Mesendoderm (in vitro differentiated cells): ENCODE data around the gene LHX1. TPM values are rescaled to one million over a fixed set of nuclear protein-coding genes. Genes with fewer than 3 reads are reported as not detected.
A peak's percentile ranks its signal among the peaks of the same experiment; 100 is the strongest.

Experiments used
- DNase-seq: peaks from one replicate; pipeline ENCODE4 v3.0.0; 2013
- H2AK5ac ChIP-seq: 2 replicates; pipeline ENCODE4 v1.6.1; 2013; ENCODE audit warnings: low read length, inconsistent platforms
- H2BK120ac ChIP-seq: 2 replicates; pipeline ENCODE4 v1.6.1; 2013; ENCODE audit warnings: low read depth, mild to moderate bottlenecking, low read length, moderate library complexity, mixed read lengths
- H2BK15ac ChIP-seq: replicated peaks from 2 replicates; pipeline ENCODE4 v1.6.1; 2013; ENCODE audit warnings: low read depth, mild to moderate bottlenecking, moderate library complexity
- H2BK5ac ChIP-seq: 2 replicates; pipeline ENCODE4 v1.6.1; 2013; ENCODE audit warnings: low read length, inconsistent platforms
- H3K18ac ChIP-seq: 2 replicates; pipeline ENCODE4 v1.6.1; 2013; ENCODE audit warnings: mild to moderate bottlenecking, low read length, mixed read lengths
- H3K23ac ChIP-seq: one replicate; pipeline ENCODE4 v1.6.1; 2013; ENCODE audit warnings: low read length
- H3K27ac ChIP-seq: 2 replicates; pipeline ENCODE4 v1.5.1; 2013; ENCODE audit warnings: low read depth, mild to moderate bottlenecking, inconsistent platforms, low read length, moderate library complexity
- H3K27me3 ChIP-seq: 2 replicates; pipeline ENCODE4 v1.6.1; 2013; ENCODE audit warnings: low read length, control low read depth, mild to moderate bottlenecking, inconsistent platforms; ENCODE audit not compliant: insufficient read depth, poor library complexity
- H3K36me3 ChIP-seq: 2 replicates; pipeline ENCODE4 v1.6.1; 2013; ENCODE audit warnings: low read length, inconsistent platforms; ENCODE audit not compliant: control insufficient read depth, insufficient read depth
- H3K4ac ChIP-seq: one replicate; pipeline ENCODE4 v1.6.1; 2013; ENCODE audit warnings: low read depth, mild to moderate bottlenecking, low read length, moderate library complexity
- H3K4me1 ChIP-seq: 2 replicates; pipeline ENCODE4 v1.6.1; 2013; ENCODE audit warnings: low read depth, low read length, inconsistent platforms; ENCODE audit not compliant: control insufficient read depth
- H3K4me2 ChIP-seq: 2 replicates; pipeline ENCODE4 v1.6.1; 2013; ENCODE audit warnings: low read length
- H3K4me3 ChIP-seq: 2 replicates; pipeline ENCODE4 v1.5.1; 2013; ENCODE audit warnings: mild to moderate bottlenecking, low read length
- H3K56ac ChIP-seq: one replicate; pipeline ENCODE4 v1.6.1; 2013; ENCODE audit warnings: low read length
- H3K79me1 ChIP-seq: 2 replicates; pipeline ENCODE4 v1.6.1; 2013; ENCODE audit warnings: low read length, inconsistent platforms
- H3K79me2 ChIP-seq: 2 replicates; pipeline ENCODE4 v1.6.1; 2013; ENCODE audit warnings: mild to moderate bottlenecking, low read length; ENCODE audit not compliant: control insufficient read depth, insufficient read depth
- H3K9ac ChIP-seq: 2 replicates; pipeline ENCODE4 v1.6.1; 2013; ENCODE audit warnings: low read length, inconsistent platforms
- H4K5ac ChIP-seq: one replicate; pipeline ENCODE4 v1.6.1; 2013; ENCODE audit warnings: low read length
- H4K8ac ChIP-seq: one replicate; pipeline ENCODE4 v1.6.1; 2013; ENCODE audit warnings: low read depth, mild to moderate bottlenecking, control low read depth, low read length, moderate library complexity
- WGBS: extraction: QIAGEN DNeasy Blood & Tissue Kit; methylation state at CpG from one replicate; pipeline ENCODE4 v1.1.7; 2013; ENCODE audit warnings: low lambda C conversion rate, missing lambda C conversion rate; ENCODE audit not compliant: insufficient coverage; ENCODE audit errors: extremely low coverage; 5-methylcytosine and 5-hydroxymethylcytosine counted together
- polyA plus RNA-seq, 2 experiments: library from polyadenylated mRNA; stranded (reverse); fragments of 200-250 nt; gene quantifications; one replicate each; pipeline ENCODE4 v1.2.3, GENCODE V29; 2013

Gene LHX1
- polyA plus RNA-seq (2013, experiment 1 of 2), result 20.5 TPM
- polyA plus RNA-seq (2013, experiment 2 of 2), result 18.4 TPM

DNA sequence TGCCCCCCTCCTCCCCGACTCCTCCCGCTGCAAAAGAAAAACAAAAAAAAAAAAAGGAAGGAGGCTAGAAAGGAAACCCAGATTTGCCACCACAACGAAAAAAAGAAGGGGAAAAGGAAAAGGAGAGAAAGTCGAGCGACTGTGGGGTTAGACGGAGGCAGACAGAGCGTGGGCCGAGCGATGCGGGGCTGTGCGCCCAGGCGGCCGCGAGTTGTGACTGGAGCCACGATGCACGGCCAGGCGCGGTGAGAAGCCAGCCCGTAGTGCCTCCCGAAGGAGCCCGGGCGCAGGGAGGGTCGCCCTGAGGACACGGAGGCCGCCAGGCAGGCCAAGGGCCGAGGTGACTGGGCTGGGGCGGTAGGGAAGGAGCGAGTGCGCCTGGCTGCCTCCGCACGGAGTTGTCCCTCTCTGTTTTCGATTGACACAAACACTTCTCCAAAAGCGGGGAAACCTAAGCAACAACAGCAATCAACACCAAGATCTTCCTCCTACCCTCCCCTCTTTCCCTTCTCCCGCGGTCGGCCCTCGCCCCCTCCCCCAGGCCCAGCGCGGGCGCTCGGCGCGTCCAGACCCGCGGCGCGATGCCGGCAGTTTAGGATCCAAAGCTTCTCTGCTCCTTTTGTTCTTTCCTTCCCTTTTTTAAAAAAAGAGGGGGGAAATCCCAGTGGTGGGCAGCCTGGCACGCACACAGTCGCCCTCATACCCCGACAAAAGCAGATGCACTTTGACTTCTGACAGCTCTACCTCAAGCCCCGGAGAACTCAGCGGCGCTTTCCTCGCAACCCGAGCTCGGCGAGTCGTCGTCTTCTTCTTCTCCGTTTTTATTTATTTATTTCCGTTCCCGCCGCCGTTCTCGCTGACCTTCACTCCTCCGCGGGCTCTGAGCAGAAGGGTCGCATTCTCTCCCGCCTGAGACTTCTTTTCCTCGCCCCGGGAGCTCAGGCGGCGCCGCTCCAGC is at the start of gene LHX1:
Gene LHX1, plus strand, starts transcription at position 475 of the 958 bp plus-strand sequence. CDS start 723 bp downstream, outside the sequence.
- Histone ChIP-seq H2BK15ac (no peak within 1 kb of the TSS), H3K23ac (peak within 1 kb of the TSS; percentile 95), H4K8ac (no peak within 1 kb of the TSS), H3K18ac (peak within 1 kb of the TSS; percentile 77), H3K4me1 (peaks cover 11% of the 10 kb centered on the region), H3K4me2 (peak within 1 kb of the TSS; percentile 89), H3K27me3 (peaks cover 40% of the 10 kb centered on the region), H2BK120ac (no peak within 1 kb of the TSS), H2AK5ac (peak within 1 kb of the TSS; percentile 27), H2BK5ac (peak within 1 kb of the TSS; percentile 96), H4K5ac (no peak within 1 kb of the TSS), H3K9ac (peak within 1 kb of the TSS; percentile 99), H3K27ac (peak within 1 kb of the TSS; percentile 83), H3K4me3 (peak within 1 kb of the TSS; percentile 84), H3K79me2 (peaks cover 88% of the 10 kb centered on the region), H3K56ac (peak within 1 kb of the TSS; percentile 98), H3K4ac (peak within 1 kb of the TSS; percentile 20), H3K36me3 (peaks cover 25% of the 10 kb centered on the region), H3K79me1 (peaks cover 15% of the 10 kb centered on the region)
- no peak for DNase-seq
- WGBS, result no CpG with 5 or more reads among the region's 75 CpGs

GRCh38 chr17:36888236-36888951 is 48.9 kb upstream of the LHX1 start:
- Histone ChIP-seq H3K4me1 (peaks cover 10% of the 10 kb centered on the region), H3K79me1 (no peaks in the 10 kb centered on the region), H3K27ac (no peak overlapping the region), H3K23ac (no peak overlapping the region), H3K79me2 (no peaks in the 10 kb centered on the region), H2AK5ac (peak overlapping the region; percentile 19), H3K36me3 (no peaks in the 10 kb centered on the region), H3K56ac (peak overlapping the region; percentile 65), H3K9ac (no peak overlapping the region), H4K8ac (no peak overlapping the region), H2BK120ac (no peak overlapping the region), H2BK15ac (no peak overlapping the region), H2BK5ac (no peak overlapping the region), H3K18ac (no peak overlapping the region), H3K27me3 (no peaks in the 10 kb centered on the region), H3K4me3 (no peak overlapping the region), H3K4me2 (no peak overlapping the region), H3K4ac (no peak overlapping the region), H4K5ac (no peak overlapping the region)
- WGBS, result no CpG with 5 or more reads among the region's 8 CpGs
- no peak for DNase-seq

- Histone ChIP-seq H3K79me2 (no peaks in the 10 kb centered on the region), H3K56ac (no peak overlapping the region), H3K4me2 (no peak overlapping the region), H3K27me3 (no peaks in the 10 kb centered on the region), H3K4me1 (peaks cover 6% of the 10 kb centered on the region), H4K5ac (no peak overlapping the region), H2BK15ac (no peak overlapping the region), H3K79me1 (no peaks in the 10 kb centered on the region), H3K23ac (no peak overlapping the region), H2AK5ac (no peak overlapping the region), H2BK5ac (no peak overlapping the region), H3K18ac (no peak overlapping the region), H3K36me3 (no peaks in the 10 kb centered on the region), H3K4me3 (no peak overlapping the region), H2BK120ac (no peak overlapping the region), H3K9ac (no peak overlapping the region), H3K4ac (no peak overlapping the region), H3K27ac (no peak overlapping the region), H4K8ac (no peak overlapping the region)
- no CpG with 5 or more reads among the region's 8 CpGs for WGBS
- no peak for DNase-seq
Measured at GRCh38 chr17:36889770-36890349, 47.4 kb upstream of the LHX1 start.

GRCh38 chr17:36890398-36891168 is 46.7 kb upstream of the LHX1 start:
- no peaks in the 10 kb centered on the region for H3K79me2 ChIP-seq
- no peak overlapping the region for H3K4ac ChIP-seq
- H3K4me1 ChIP-seq, result peaks cover 4% of the 10 kb centered on the region
- no peak overlapping the region for H3K27ac ChIP-seq
- no peak overlapping the region for H4K5ac ChIP-seq
- no peak for DNase-seq
- H4K8ac ChIP-seq, result no peak overlapping the region
- H2AK5ac ChIP-seq, result no peak overlapping the region
- H3K9ac ChIP-seq, result no peak overlapping the region
- H2BK5ac ChIP-seq, result no peak overlapping the region
- no peaks in the 10 kb centered on the region for H3K36me3 ChIP-seq
- no peaks in the 10 kb centered on the region for H3K27me3 ChIP-seq
- no peak overlapping the region for H3K4me3 ChIP-seq
- H3K79me1 ChIP-seq, result no peaks in the 10 kb centered on the region
- no peak overlapping the region for H3K18ac ChIP-seq
- H2BK120ac ChIP-seq, result no peak overlapping the region
- H3K4me2 ChIP-seq, result no peak overlapping the region
- H3K23ac ChIP-seq, result no peak overlapping the region
- H2BK15ac ChIP-seq, result no peak overlapping the region
- no CpG with 5 or more reads among the region's 13 CpGs for WGBS
- H3K56ac ChIP-seq, result no peak overlapping the region

DNA sequence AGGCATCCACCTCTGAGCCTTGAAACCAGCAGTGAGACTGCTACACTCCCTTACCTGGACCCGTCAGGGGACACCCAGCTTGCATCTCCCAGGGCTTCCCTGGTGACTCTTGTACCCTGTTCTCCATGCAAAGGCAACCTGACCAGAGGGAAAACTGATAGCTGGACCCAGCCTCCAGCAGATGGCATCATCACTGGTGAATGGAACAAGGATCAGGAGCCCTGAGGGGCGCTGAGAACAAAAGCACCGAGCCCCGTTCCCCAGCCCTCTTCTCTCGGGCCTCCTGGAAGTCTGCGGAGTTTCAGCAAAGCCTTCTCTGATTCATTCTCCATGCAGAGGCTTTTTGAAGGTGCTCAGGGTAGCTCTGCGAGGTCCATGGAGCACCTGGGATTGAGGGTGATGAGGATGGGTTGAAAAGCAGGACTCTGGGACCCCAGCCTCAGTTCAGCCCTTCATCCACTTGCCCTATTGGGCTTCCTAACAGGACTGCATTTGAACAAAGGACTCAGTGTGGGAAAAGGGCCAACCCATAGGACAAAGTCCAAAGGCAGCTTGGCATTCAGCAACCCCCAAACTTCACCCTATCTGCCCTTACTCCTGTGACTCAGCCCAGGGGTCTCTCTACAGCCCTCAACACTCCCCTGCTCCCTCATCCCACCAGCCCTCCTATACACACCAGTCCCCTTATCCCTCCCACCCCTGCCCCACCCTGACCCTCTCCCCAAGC is 45.0 kb upstream of the LHX1 start:
- Histone ChIP-seq H2AK5ac (peak overlapping the region; percentile 84), H3K23ac (no peak overlapping the region), H2BK120ac (no peak overlapping the region), H4K8ac (no peak overlapping the region), H3K4ac (no peak overlapping the region), H3K9ac (no peak overlapping the region), H3K79me1 (no peaks in the 10 kb centered on the region), H3K27me3 (no peaks in the 10 kb centered on the region), H3K27ac (no peak overlapping the region), H4K5ac (no peak overlapping the region), H2BK15ac (no peak overlapping the region), H3K56ac (peak overlapping the region; percentile 36), H2BK5ac (peak overlapping the region; percentile 34), H3K36me3 (no peaks in the 10 kb centered on the region), H3K4me3 (no peak overlapping the region), H3K4me1 (peaks cover 4% of the 10 kb centered on the region), H3K79me2 (no peaks in the 10 kb centered on the region), H3K4me2 (no peak overlapping the region), H3K18ac (no peak overlapping the region)
- no CpG with 5 or more reads among the region's 7 CpGs for WGBS
- DNase-seq, result peak; percentile 47
